Renal cortex interstitium (tissue), 11 donors: ENCODE measurements around the gene PDZD4. TPM values are rescaled to one million over a fixed set of nuclear protein-coding genes. Genes with fewer than 3 reads are reported as not detected.
A peak's percentile ranks its signal among the peaks of the same experiment; 100 is the strongest.

Experiments
- DNase-seq, 11 donors: peaks; one replicate each; pipeline ENCODE4 v3.0.0-alpha.2; 2013; ENCODE audit warnings: low read depth in 9 of 11, low spot score in 4 of 11; ENCODE audit errors: extremely low read depth in 1 of 11
- polyA plus RNA-seq, 3 donors: library from polyadenylated mRNA; unstranded; fragments of 120-200 nt; gene quantifications; one replicate each; pipeline ENCODE4 v1.2.1, GENCODE V29; 2013; ENCODE audit not compliant: insufficient read length in 3 of 3

Gene PDZD4
- polyA plus RNA-seq, 3 donors, result 7.2 to 12.5 (median 11.5) TPM

DNA sequence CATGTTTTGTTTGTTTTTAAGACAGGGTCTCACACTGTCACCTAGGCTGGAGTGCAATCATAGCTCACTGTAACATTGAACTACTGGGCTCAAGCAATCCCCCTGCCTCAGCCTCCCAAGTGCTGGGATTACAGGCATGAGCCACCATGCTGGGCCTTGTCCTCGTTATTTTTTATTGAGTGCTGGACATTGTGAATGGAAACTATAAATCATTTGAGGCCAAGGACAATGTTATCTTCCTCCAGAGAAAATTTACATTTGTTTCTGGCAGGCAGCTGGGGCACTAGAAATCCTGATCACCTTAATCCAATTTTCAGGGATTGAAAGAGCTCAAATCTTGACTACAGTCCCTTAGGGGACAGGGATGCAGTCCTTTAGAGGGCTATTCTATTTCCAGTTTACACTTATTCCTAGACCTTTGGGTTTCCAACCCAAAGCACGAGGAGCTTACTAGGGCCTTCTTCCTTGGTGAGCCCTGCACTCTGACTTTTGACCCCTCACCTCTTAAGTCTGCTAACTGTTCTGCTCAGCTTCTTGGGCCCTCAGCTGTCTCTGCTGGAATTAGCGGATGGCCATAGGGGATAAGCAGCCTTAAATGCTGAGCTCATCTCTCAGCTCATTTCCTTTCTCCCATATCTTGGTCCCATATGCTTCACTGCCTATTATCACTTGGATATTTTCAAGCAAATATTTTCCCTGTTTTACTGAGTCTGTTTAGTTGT lies 23.0 kb upstream of the PDZD4 start:
- DNase-seq, result no peak

DNA sequence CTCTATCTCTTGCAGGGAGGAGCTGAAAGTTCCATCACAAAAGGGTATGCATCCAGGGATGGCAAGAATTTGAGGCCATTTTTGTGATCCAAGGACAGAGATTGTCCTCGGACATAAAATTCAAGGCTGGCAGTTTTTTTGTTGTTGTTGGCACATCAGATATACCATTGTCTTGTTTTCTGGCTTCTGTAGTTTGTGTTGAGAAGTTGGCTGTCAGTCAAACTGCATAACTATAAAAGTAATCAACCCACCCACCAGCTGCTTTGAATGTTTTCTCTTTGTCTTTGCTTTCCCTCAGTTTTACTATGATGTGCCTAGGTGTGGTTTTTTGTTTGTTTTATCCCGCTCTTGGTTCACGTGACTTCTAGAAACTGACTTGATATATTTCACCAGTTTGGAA lies 21.6 kb upstream of the PDZD4 start:
- no peak for DNase-seq

DNA sequence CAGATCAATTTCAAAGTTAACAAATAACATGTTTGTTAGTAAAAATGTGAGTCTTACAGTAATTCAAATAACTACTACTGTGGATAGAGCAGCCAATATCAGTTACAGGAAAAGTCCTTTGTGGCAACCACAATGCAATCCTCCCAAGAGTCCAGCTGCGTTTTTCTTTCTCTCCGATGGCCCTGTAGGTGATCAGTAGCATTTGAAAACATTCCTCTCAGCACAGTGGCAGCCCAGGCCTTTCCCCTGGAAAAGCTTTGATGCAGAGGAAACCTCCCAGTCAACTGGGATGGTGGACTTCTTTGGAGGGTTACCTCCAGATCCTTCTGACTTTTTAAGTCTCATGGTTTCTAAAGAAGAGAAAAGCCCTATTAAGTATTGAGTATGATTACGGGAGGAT lies 18.0 kb upstream of the PDZD4 start:
- DNase-seq, result no peak

DNA sequence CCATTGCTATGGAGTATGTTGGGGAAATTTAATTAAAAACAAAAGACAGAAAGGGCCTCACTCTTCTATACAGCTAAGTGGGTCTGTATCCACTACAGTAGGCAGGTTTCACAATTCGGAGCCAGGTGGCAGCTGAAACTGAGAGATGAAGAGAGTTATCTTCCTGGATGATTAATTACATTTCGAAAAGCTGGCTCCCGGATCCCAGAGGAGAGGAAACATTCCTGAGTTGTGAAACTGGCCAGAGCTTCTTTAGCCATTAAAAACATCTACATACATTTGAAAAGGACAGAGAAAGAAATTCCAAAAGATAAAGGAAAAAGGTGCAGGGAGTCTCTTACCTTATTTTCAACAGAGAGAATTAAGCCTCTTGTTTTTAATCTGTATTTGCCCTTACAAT lies 15.5 kb upstream of the PDZD4 start:
- DNase-seq, result no peak

DNA sequence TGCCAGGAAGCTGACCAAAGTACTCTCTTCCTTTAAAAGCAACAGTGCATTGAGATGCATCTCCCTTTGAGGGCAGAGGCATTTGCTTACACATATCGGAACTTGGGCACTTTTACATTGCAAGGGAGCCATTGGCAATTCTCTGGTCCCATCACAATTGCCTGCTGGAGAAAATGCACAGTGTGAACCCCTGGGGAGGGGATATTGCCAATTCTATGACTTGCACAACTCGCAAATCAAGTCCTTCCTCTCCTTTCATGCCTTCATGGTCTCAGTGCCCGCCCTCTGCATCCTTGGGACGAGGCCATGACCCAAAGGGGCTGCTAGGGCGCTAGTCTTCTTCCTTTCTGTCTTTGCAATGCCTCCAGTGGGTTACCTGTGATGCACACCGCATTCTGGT lies 14.9 kb upstream of the PDZD4 start:
- DNase-seq, result no peak

DNA sequence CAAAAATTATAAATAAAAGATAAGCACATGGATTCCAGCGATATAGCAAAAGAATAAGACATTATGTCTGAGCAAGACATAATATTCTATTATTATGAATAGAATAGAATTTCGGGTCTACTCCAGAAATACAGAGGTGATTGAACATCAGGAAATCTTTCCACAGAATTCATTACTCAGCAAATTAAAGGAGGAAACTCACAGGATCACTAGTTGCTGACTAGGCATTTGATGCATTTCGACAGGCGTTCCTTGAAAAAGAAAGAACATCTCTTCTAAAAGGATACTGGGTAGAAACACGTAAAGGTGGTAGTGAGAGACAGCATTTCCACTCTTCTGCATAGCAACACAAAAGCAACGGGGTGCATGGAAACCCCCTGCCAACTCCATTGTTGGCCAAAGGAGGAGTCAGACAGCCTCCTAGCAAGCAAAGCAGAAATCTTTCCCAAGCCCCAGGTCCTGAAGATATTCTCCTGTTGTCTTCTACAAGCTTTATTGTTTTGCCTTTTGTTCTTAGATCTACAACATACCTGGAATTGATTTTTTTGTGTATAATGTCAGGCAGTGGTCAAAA lies 14.3 kb upstream of the PDZD4 start:
- no peak for DNase-seq

DNA sequence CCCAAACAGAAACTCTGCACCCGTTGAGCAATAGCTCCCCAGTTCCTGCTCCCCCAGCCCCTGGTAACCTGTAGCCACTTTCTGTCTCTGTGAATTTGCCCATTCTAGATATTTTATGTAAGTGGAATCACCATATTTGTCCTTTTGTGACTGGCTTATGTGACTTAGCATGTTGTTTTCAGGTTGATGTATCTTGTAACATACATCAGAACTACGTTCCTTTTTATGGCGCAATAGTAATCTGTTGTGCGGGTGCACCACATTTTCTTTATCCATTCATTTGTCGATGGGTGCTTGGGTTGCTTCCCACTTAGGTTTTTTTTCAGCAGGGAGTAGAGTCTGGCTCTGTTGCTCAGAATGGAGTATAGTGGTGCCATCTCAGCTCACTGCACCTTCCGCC lies 6.6 kb upstream of the PDZD4 start:
- DNase-seq, result no peak

DNA sequence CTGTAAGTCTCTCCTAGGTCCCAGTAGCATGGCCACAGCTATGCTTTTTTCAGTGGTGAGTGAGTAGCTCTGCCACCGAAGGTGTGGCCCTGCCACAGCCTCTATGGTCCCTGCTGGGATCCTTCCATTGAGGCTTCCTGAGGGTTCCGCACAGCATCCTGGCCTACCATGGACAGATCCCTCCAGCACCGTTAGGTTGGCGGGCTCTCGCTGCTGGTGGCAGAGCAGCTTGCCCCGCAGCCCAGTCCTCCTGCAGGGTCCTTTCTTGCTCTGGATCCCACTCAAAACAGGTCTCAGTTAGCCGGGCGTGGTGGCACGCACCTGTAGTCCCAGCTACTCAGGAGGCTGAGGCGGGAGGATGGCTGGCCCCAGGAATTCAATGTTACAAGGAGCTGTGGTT lies 2.4 kb upstream of the PDZD4 start:
- no peak for DNase-seq

DNA sequence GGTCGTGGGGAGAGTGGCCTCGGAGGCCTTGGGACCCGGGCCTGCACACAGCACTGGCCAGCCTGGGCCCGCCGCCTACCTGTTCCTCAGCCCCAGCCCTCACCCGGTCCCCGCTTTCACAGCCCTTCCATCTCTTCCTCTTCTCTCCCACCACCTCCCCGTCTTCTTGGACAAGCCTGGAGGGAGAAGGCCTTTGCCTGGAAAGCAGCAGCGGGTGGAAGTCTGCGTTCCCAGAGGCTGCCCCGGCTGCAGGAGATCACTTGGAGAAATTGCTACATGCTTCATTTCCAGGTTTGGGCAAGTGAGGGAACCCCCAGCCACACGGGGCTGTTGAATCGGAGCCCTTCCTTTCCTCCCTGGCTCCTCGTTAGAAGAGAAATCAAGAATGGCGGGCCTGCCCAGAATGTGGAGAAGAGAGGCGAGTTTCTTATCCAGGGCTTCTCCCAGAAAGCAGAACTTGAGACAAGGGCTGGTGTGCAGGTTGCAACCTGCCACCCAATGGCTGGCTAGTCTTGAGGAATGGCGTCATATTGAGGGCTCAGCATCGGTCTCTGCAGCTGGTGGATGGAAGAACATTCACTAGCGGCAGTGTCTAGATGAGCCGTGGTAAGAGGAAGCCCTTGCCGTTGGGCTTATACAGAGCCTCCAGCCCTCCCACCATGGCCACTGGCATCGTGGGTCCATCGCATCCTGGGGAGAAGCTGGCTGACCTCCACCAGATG lies 1.2 kb upstream of the PDZD4 start:
- no peak for DNase-seq

DNA sequence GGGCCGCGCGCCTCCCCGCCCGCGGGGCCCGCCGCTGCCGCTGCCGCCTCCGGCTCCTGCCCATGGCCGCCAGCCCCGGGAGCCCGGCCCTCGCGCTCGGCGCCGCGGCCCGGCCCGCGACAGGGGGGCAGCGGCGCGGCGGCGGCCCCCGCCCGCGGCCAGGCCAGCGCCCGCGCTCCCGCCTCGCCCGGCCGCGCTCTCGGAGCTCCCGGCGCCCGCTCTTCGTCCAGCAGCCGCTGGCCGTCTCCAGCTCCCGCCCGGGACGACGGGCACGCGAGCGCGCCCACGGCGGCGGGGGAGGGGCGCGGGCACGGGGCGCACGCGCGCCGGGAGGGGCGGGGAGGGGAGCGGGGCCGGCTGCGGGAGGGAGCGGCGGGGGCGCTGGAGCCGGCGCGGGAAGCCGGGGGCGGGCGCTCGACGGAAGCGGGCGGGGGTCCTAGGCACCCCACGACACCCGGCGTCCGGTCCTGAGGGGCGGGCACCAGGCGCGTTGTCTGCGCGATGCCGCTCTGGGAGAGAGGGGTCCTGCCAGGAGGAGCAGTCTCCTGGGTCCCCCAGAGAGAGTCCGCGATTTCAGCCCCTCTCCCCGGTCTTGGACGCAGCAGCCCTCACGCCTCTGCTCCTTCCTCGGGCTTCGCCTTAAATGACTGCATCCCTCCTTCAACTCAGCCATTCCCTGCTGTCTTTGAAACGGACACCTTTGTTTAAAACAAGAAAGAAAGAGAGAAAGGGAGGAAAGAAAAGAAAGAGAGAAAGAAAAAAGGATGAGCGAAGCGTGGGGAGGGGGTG lies 490 bp upstream of the PDZD4 start:
- DNase-seq, result no peak

DNA sequence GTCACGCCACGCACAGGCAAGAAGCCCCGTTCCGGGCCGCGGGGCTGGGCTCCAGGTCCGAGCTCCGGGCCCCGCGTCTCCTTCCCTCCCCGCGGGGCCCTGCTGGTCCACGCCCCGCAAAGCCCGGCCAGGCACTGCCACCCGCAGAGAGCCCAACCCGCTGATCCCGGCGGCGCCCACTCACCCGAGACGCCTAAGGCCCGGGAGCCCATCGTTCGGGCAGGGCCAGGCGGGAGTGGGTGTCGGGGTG lies 870 bp downstream of the PDZD4 start:
- DNase-seq, result no peak

DNA sequence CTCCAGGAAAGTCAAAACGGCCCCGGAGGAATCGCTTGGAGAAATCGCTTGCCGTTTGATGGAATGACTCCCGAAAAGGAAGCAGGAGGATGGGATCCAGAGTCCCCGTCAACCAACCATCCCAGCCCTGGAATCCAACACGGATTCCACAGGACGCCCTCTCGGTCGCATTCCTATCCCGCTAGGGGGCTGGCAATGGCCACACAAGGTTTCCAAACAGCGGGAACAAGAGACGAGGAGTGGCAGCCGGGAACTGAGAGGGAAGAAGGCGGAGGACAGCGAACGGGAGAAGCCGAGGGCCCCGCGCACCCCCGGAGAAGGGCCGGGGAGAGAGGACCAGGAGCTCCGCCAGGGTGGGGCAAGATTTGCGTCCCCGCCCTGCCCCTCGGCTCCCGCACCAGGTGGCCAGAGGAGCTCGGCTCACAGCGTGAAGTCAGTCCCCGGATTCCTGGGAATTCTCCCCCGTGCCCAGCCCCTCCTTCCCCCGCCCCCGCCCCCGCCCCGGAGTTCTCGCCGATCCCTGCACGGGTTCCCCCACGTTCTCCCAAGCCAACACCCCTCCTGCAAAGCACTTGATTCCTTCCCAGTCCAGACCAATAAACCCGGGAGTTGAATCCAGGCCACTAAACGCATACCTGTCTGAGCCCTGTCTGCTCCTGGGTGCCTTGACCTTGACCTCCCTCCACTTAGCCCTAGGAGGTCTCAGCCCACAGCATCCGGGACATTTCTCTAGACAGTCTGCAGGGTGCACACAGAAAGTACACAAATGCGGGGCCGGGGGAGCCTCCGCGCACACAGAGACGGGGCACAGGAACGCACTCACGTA lies 1.4 kb downstream of the PDZD4 start:
- DNase-seq, result peak in 1 of 11 donors; percentile 20

DNA sequence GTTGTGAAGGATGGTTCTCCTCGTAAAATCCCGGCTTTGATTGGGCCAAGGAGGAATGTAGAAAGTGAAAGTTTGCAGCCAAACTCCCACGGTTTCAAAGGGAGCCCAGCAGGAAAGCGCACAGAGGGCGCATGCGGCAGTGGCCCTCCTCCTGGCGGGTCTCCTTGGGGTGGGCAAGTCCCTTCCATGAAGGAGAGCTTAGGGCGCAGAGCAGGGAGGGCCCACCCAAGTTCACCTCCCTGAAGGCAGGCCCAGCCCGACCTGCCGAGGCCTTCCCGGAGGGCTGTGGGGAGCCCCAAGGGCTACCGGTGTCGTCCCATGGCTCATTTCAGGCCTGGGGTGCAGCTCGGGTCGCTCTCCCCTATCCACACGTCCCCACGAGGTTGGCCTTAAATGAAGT lies 2.0 kb downstream of the PDZD4 start:
- DNase-seq, result no peak

DNA sequence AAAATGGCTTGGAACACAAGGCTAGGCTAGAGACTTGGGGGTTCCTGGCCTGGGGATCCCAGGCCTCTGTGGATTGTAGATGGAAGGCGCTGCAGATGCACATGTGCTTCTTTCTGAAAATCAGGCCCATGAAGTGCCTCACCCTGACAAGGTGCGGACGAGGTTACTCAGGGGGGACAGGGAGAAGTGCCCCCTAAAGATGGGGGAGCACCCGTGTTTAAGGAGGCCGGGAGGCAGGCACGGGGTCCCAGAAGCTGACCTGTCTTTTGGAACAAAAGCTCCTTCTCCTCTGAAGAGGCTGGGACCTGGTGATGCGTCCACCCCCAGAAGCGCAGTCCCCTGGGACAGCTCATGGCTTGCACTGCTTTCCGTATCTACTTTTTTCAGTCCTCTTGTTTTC lies 2.4 kb downstream of the PDZD4 start:
- no peak for DNase-seq

DNA sequence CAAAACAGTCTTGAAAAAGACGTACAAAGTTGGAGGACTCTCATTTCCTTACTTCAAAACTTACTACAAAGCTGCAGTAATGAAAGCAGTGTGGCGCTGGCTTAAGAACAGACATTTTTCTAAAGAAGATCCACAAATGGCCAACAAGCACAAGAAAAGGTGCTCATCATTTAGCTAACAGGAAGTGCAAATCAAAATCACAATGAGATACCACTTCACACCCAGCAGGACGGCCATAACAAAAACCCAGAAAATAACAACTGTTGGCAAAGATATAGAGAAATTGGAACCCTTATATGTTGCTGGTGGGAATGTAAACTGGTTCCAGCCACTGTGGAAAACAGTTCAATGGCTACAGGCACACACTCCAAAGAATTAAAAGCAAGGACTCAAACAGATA lies 3.3 kb downstream of the PDZD4 start:
- DNase-seq, result no peak

DNA sequence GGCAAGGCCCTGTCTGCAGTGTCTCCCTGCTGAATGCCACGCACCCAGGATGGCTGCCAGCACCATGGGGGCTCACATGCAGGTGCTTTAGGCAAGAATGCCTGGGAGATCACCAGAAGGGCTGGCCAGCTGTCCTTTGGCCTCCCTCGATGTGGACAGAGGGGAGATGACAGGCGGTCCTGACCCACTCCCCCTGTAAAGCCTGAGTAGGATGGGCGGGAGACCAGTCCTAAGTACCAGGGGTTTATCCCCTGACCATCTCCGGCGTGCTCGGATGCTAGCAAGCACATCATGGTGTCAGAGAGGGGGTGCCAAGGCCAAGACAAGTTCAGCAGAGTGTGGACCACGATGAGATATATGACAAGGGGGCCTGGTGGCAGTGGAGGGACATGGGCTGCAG lies 5.3 kb downstream of the PDZD4 start:
- no peak for DNase-seq

DNA sequence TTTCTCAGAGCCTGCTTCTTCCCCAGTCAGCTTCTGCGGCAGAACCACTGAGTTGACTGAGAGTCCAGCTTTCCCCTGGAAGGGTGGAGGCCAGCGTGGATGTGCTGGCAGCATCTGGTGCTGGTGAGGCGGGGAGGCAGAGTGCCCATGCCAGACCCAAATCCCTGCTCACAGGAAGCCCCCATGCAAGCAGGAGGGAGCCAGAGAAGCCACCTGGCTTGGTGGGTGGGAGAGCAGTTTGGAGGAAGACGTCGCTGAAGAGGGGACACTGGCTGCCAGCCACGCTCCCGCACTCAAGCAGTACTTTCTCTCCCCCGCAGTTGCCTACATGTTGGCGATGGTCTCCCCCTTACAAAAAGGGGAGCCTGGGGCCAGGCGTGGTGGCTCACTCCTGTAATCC lies 6.0 kb downstream of the PDZD4 start:
- no peak for DNase-seq

DNA sequence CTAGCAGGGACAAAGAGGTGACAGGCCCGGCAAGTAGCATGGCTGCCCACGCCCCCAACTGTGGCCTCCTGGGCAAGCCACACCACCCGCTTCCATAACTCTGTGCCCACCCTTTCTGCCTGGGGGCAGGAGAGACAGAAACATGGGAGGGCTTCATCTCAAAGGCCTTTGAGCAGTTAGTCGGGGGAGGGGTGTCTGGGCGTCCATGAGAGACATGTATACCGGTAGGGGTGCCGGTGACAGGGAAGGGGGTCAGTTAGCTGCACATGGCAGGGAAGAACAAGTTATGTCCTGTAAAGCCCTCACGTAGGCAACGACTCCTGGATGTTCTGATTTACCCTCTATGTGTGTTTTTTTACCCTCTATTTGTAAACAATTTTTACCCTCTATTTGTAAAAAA lies 9.3 kb downstream of the PDZD4 start:
- no peak for DNase-seq

DNA sequence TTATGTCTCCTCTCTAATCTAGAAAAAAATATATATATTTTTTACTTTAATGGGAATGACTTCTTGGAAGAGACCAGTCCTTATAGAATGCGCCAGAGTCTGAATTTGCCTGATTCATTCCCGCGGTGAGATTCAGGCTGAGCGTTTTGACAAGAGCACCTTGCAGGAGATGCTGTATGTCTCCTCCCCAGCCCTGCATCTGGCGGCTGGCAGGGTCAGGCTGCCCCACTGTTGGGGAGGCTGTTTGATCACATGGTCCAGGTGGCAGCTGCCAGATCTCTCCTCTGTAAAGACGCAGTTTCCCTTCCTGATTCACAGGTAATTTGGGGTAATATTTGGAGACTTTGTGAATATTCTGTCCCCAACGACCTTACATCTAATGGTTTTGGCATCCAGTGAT lies 9.7 kb downstream of the PDZD4 start:
- no peak for DNase-seq
